ENCODE data around the gene ITPRID2. TPM values are rescaled to one million over a fixed set of nuclear protein-coding genes. Genes with fewer than 3 reads are reported as not detected.
"Not testable (repeated sequence)": the region's sequence is repeated elsewhere in the genome, so short reads cannot be mapped to it uniquely, and the experiment has no call there.

ITPRID2 gene
- total and polyA plus RNA-seq, 12 donors: 25.5 to 103 (median 79.8) TPM

DNA sequence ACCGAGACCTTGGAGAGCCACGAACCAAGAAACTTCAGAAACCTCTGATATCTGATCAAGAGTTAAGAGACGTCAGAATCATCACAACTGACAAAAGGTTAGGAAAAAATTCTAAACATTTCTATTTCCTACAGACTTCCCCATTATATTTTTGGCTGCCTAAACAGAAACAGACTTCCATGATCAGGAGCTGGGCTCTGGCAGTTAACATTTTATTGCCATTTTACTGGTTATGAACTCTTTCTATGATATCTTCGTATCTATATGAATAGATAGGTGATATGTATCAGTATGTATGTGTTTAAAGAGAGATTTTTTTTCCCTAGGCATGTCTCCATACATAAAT, 63.0 kb downstream of the ITPRID2 start:
- Histone ChIP-seq H3K36me3 (replicated peaks in 1 of 2) (no peaks in the 10 kb centered on the region), H3K9me3 (replicated peaks in 1 of 3) (no peaks in the 10 kb centered on the region), H3K27ac (no peak overlapping the region), H3K4me3 (peak overlapping the region in 1 of 4 donors; percentile 44), H3K27me3 (no peaks in the 10 kb centered on the region), H3K4me1 (replicated peaks in 1 of 2) (no peaks in the 10 kb centered on the region)
- intact Hi-C loops (cut with DNase I): loop anchor here in 1 of 2 donors (5.0 kb wide), 1 partner anchor 212 kb away; no protein-coding TSS in a partner anchor
- TF ChIP-seq CTCF (IDR thresholded peaks at IDR 0.05) (no peak), POLR2A (IDR thresholded peaks at IDR 0.05) (no peak)
- 18 to 20% (median 18%) methylated on average over 4 of the region's 4 CpGs for WGBS, 4 donors
- DNase-seq: no peak

DNA sequence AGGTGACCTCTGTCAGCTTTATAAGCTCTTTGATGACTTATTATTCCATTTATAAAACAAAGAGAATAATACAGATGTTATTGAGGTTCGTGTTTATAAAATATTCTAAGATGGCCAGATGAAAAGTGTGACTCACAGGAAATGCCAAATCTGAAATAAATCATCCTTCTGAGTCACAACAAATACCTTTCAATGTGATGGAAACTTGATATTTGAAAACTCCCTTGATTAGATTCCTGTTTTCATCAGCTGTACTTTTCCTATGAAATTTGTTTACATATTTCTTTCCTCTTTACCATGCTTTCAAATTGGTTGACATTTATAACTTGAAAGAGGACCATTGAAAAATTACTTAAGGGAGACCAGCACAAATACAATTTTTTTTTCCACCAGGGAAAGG, 63.5 kb downstream of the ITPRID2 start:
- DNase-seq: no peak
- H3K4me3 ChIP-seq: no peak overlapping the region
- H3K27me3 ChIP-seq: no peaks in the 10 kb centered on the region
- H3K36me3 ChIP-seq (replicated peaks in 1 of 2): no peaks in the 10 kb centered on the region
- H3K27ac ChIP-seq: no peak overlapping the region
- intact Hi-C loops (cut with DNase I): no loop called here
- no peaks in the 10 kb centered on the region for H3K4me1 ChIP-seq (replicated peaks in 1 of 2)
- WGBS, 4 donors: 4 to 29% (median 21%) methylated on average over 1 of the region's 1 CpG
- no peaks in the 10 kb centered on the region for H3K9me3 ChIP-seq (replicated peaks in 1 of 3)
- no peak for TF ChIP-seq CTCF (IDR thresholded peaks at IDR 0.05)
- no peak for TF ChIP-seq POLR2A (IDR thresholded peaks at IDR 0.05)

DNA sequence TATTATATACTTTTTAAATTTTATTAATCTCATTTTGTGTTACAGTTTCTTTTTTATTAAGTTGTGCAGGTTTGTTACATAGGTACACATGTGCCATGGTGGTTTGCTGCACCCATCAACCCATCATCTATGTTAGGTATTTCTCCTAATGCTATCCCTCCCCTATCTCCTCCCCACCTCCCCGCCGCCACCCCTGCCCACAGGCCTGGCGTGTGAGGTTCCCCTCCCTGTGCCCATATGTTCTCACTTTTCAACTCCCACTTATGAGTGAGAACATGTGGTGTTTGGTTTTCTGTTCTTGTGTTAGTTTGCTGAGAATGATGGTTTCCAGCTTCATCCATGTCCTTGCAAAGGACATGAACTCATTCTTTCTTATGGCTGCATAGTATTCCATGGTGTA, 64.3 kb downstream of the ITPRID2 start:
- not testable (repeated sequence) for DNase-seq

GRCh38 chr2:181957668-181958067, 66.1 kb downstream of the ITPRID2 start:
- WGBS, 4 donors: 66 to 78% (median 77%) methylated on average over 4 of the region's 4 CpGs
- H3K4me3 ChIP-seq: no peak overlapping the region
- no peaks in the 10 kb centered on the region for H3K4me1 ChIP-seq (replicated peaks in 1 of 2)
- no peaks in the 10 kb centered on the region for H3K36me3 ChIP-seq (replicated peaks in 1 of 2)
- intact Hi-C loops (cut with DNase I): no loop called here
- TF ChIP-seq POLR2A (IDR thresholded peaks at IDR 0.05): no peak
- TF ChIP-seq CTCF (IDR thresholded peaks at IDR 0.05): no peak
- DNase-seq: no peak
- no peaks in the 10 kb centered on the region for H3K27me3 ChIP-seq
- H3K9me3 ChIP-seq (replicated peaks in 1 of 3): no peaks in the 10 kb centered on the region
- no peak overlapping the region for H3K27ac ChIP-seq

More for the DNA sequence above, 64.3 kb downstream of the ITPRID2 start:
- H3K4me3 ChIP-seq; H3K4me1 ChIP-seq (replicated peaks in 1 of 2); H3K36me3 ChIP-seq (replicated peaks in 1 of 2); H3K9me3 ChIP-seq (replicated peaks in 1 of 3); intact Hi-C loops (cut with DNase I); H3K27ac ChIP-seq; H3K27me3 ChIP-seq: not testable (repeated sequence)
- WGBS, 4 donors: 82 to 100% (median 92%) methylated on average over 3 of the region's 3 CpGs

- Histone ChIP-seq H3K27me3 (no peaks in the 10 kb centered on the region), H3K27ac (no peak overlapping the region), H3K4me3 (no peak overlapping the region), H3K36me3 (replicated peaks in 1 of 2) (no peaks in the 10 kb centered on the region), H3K4me1 (replicated peaks in 1 of 2) (no peaks in the 10 kb centered on the region), H3K9me3 (replicated peaks in 1 of 3) (no peaks in the 10 kb centered on the region)
- TF ChIP-seq POLR2A (IDR thresholded peaks at IDR 0.05): no peak
- TF ChIP-seq CTCF (IDR thresholded peaks at IDR 0.05): no peak
- no peak for DNase-seq
- intact Hi-C loops (cut with DNase I): no loop called here
- 91 to 96% (median 94%) methylated on average over 1 of the region's 1 CpG for WGBS, 4 donors
Measured at GRCh38 chr2:181958726-181959125, 67.2 kb downstream of the ITPRID2 start.

Measured in adrenal gland (tissue), 12 donors.